Measurements from ENCODE around the gene MACROD1.
A peak's percentile ranks its signal among the peaks of the same experiment; 100 is the strongest.
"Not testable (repeated sequence)": the region's sequence is repeated elsewhere in the genome, so short reads cannot be mapped to it uniquely, and the experiment has no call there.

MACROD1 gene

DNA sequence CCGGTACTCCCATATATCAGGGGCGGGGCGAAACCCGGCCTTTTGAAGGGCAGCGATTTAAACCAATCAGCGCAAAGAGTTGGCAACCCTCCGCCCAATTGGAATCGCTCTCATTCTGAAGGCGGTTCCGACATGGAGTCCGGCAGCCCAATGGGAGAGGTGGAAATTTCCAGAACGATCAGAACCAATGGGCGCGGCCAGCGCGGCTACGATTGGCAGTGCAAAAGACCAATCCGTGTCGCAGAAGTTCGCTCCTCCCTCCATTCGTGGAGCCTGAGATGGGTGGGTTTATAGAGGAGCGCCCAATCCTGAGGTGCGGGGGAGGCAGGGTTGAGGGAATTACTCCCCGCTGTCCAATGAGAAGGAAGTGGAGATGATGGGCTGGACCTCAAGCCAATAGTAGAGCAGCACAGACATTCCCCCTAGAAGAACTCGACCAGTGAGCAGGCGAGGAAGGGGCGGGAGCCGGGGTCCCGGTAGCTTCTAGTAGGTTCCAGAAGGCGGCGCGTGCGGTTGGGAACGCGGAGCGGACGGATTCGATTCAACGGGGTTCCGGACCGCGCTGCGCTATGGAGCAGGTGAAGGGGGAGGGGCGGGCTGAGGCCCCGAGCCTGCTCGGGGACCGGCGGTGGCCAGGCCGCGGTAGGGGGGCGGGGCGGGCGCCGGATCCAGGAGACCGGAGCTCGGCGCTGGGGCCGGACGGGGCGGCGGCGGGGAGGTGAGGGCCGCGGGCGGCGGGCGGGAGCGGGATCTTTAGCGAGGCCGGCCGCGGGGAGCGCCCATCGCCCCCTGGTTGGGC lies 20.0 kb upstream of the MACROD1 start, which contains the start of gene STIP1:
TSS of gene STIP1 (plus strand) at position 479 of the 799 bp plus-strand sequence. CDS start at position 570, 91 bp downstream.
- DNase-seq (ENCODE audit: low spot score) = peak; percentile 100

DNA sequence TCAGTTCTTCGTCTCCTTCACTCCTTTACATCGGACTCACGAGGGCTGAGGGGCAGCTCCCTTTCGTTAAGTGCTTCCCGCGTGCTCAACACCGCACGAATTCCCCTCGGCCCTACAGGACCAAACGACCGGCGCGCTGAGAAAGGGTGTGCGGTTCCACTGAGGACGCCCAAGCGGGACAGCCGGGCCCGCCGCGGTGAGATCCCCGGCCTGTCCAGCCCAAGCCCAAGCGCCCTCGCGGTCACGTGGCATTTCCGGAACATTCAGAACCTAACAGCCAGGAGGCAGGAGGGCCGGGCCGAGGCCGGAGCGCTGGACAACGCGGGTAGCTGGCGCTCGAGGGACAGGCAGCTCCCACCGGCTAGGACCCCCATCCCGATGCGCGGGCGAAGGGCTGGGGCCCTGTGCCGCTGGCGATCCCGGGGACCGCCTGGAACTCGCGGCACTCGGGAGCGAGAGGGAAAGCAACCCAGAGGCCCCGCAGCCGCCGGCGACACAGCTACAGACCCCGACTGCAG lies 19.3 kb upstream of the MACROD1 start:
- peak; percentile 90 for DNase-seq (ENCODE audit: low spot score)

DNA sequence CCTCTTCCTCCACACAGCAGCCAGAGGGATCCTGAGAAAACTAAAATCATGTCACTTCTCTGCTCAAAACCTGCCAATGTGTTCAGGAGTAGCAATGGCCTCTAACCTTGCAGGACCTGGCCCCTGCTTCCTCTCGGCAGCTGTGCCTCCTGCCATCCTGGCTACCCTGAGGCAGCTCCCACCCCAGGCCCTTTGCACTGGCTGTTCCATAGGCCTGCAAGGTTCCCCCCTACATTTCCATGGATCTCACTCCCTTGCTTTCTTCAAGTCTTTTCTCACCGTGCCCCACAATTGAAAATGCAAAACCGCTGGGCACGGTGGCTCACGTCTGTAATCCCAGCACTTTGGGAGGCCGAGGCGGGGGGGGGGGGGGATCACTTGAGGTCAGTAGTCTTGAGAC lies 18.0 kb upstream of the MACROD1 start:
- DNase-seq (ENCODE audit: low spot score) = no peak

DNA sequence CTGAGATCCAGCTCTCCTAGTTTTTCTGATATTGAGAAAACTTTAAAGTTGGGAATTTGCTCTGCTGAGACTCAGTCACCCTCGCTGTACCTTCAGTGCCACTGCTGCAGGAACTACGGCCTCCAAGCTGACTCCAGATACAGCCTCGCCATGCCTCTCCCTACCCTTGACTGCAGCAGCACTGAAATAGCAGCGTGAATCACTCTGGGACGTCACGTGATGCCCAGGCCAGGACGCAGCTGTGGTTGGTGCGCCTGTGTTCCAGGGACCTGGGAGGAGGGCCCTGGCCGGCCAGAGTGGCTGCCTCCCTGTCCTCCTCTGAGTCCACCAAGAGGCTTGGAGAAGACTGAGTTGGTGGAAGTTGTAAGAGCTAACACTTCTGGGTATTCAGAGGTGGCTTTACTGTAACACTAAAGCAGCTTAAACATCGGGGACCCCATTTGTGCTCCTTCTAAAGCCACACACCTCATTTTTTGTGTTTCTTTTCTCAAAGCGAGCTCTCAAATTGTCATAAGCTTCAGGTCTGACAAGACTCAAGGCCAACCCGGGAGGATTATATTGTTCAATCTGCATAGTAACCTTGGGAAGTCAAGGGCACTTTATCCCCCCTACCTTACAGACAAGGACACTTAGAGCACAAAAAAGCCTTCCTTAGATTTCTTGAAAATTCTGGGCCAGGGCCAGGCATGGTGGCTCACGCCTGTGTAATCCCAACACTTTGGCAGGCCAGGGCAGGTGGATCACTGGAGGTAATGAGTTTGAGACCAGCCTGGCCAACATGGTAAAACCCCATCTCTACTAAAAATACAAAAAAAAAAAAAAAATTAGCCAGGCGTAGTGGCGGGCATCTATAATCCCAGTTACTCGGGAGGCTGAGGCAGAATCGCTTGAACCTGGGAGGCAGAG lies 15.8 kb upstream of the MACROD1 start:
- peak; percentile 98 for DNase-seq (ENCODE audit: low spot score)

DNA sequence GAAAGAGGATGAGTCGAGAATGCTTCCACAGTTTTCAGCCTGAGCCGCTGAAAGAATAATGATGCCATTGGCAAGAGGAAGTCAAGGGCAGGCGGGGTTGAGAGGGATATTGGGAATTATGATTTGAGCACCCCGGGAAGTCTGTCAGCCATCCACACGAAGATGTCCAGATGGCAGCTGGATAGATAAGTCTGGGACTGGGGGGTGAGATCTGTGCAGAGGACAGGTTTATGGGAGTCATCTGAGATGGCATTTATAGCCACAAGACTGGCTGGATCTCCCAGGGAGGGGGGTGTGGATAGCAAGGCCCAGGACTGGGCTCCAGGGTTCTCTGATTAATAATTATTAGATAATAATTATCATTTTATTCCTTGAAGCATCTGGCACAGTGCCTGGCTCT lies 15.0 kb upstream of the MACROD1 start:
- DNase-seq (ENCODE audit: low spot score) = no peak

DNA sequence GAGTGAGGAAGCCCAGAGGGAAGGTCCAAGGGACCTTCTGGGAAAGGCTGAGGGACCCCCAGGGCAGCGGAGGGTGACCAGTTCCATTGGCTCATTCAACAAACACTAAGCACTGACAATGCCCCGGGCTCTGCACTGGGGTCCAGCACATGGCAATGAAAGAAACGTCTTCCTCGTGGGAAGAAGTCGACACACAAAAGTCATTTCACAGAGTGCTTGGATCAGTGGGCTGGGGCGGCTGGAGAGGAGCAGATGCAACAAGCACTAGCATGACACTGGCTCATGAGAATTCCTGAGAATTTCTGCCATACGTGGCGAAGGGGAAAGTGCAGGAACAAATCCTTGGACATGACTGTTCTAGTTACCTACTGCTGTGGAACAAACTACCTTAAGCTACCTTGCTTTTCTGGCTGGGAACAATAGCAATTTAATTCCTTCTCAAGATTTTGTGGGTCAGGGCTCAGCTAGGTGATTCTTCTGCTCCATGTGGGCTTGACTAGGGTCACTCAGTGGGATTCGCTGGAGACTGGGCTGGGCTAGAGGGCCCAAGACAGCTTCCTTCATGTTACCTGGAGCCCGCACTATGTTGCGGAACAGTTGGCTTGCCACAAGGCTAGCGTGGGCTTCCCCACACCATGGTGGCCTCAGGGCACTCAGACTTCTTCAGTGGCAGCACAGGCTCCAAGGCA lies 13.2 kb upstream of the MACROD1 start:
- DNase-seq (ENCODE audit: low spot score) = no peak

DNA sequence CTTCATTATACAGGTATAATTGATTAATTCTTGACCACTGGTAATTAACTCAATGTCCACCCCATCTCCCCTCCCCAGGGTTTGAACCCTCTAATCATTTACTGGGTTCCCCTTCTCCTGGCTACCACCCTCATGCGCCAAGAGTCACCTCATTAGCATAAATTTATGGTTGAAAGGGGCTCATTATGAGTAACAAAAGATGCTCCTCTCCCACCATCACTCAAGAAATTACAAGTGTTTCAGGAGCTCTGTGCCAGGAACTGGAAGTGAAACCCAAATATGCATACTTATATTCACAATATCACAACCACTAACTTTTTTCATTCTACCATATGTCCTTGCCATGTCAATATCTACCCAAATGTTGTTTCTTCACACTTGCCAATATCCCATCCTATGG lies 12.3 kb upstream of the MACROD1 start:
- no peak for DNase-seq (ENCODE audit: low spot score)

DNA sequence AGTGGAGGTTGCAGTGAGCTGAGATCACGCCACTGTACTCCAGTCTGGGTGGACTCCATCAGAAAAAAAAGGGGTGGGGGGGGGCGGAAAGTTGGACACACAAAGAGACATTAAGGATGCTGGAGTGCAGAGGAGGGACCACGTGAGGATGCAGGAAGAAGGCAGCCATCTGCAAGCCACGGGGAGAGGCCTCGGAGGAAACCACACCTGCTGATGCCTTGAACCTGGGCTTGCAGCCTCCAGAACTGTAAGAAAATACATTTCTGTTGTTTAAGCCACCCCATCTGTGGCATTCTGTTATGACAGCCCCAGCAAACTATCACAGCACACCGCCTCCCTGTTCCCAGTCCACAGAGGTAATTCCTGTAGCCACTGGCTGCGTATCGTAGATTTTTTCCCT lies 10.8 kb upstream of the MACROD1 start:
- DNase-seq (ENCODE audit: low spot score) = no peak

DNA sequence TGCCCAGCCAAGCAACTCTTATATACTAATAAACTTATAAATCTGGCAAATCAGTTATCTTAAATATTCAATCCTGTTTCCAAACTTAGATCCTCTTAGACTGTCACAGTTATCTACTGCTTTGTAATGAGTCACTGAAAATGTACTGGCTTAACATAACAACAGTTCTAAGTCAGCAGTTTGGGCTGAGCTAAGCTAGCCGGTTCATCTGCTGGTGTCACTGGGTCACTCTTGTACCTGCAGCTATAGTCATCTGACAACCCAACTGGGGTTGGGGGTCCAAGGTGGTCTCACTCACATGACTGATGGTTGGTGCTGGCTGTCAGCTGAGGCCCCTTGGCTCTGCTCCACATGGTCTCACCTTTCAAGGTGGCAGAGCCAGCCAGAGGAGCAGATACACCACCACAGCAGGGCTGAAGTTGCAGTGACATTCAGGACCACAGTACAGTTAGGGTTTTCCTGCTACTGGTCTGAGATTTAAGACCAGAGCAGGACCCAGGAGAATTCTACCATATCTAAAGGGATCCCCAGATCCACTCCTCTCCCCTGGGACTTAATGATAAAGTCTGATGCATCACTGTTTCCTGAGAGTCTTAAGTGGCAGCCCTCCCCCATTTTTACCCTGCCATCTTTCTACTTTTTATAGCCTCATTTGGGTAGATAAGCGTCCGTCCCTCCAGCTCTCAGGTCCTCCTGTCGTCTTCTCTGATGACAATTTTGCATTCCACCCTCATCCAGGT lies 7.9 kb upstream of the MACROD1 start:
- no peak for DNase-seq (ENCODE audit: low spot score)

DNA sequence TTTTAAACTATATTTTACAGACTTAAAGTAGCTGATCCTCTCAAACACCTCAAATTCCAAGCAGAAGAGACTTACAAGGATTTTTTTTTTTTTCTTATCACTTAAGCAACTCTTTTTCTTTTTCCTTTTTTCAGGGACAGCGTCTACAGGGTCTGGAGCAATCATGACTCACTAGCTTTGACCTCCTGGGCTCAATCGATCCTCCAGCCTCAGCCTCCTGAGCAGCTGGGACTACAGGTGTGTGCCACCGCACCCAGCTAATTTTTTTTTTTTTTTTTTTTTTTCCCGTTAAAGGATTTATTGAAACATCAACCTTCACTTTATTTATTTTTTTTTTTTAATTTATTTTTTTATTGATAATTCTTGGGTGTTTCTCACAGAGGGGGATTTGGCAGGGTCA lies 4.5 kb upstream of the MACROD1 start:
- no peak for DNase-seq (ENCODE audit: low spot score)

DNA sequence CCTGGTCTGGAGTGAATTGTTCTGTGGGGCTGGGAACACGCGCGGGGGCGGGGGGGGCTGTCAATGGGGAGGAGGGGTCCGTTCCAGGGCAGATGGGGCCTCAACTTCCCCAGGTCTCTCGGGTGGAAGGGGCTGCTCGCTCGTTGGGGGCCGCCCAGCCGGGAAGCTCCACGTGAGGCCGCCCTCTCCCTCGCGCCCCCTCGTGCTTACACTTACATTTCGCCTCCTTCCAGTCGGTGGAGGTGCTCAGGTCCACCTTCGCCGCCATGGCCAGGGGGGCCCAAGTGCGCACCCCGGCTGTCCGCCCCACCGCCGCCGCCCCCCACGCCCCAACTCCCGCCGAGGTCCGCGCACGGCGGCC lies 452 bp downstream of the MACROD1 start:
- no peak for DNase-seq (ENCODE audit: low spot score)

DNA sequence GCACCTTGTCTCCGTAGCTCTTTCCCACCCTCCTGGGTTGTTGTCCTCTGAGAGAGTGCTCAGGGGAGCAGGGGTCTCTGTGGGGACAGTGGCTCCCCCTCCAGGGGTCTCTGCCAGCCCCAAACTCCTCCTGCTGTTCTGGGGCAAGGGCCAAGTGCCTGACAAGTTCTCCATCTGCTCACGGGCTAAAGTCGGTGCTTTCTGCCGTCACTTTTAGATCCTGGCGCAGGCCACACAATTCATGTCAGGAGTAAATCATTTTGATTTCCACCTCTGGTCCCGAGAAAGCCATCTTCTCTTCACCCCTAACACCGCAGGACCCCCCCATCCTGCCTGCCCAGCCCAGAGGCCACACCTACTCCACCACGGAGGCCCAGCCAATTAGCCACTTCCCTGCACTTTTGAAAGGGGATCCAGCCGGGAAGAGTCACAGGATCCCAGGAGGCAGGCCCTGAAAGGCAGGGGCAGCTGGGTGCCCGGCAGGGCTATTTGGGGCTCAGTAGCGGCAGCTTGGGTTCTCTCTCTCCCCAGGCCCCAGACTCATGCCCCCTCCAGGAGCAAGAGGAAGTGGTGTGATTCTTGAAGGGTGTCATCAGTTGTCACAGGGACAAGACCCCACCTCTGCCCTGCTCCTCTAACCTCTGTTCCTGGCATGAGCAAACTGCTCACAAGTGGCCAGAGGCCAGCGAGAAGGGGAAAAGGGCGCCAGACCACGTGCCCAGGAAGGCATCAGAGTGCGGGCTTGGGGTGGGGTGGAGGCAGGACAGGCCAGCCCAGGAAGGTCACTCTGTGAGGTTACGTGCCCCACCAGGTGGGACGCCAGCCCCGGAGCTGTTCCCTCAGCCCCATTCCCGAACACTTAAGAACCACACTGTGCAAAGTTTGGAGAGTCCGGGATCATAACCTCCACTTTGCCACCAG lies 1.3 kb downstream of the MACROD1 start:
- no peak for DNase-seq (ENCODE audit: low spot score)

DNA sequence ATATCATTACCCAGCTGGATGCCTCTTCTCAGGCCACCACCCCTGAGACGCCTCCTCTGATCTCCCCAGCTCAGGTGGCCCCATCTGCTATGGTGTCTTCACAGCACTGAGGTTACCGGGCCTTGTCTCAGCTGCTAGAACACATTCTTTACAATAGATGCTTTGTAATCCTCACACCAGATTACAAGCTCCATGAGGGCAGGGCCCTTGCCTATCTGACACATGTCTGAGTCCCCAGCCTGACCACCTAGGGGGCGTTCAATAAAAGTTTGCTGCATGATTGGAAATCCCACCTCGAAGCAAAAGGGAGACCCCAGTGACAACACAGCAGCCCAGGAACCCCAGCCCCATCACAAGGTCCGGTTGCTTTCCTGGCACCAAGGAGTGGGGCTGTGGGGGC lies 2.0 kb downstream of the MACROD1 start:
- DNase-seq (ENCODE audit: low spot score) = no peak

DNA sequence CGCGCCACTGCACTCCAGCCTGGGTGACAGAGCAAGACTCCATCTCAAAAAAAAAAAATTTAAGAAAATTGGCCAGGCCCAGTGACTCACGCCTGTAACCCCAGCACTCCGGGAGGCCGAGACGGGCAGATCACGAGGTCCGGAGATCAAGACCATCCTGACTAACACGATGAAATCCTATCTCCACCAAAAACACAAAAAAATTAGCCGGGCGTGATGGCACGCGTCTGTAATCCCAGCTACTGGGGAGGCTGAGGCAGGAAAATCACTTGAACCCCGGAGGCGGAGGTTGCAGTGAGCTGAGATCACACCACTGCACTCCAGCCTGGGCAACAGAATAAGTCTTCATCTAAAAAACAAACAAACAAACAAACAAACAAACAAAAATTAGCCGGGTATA lies 3.1 kb downstream of the MACROD1 start:
- DNase-seq (ENCODE audit: low spot score) = not testable (repeated sequence)

DNA sequence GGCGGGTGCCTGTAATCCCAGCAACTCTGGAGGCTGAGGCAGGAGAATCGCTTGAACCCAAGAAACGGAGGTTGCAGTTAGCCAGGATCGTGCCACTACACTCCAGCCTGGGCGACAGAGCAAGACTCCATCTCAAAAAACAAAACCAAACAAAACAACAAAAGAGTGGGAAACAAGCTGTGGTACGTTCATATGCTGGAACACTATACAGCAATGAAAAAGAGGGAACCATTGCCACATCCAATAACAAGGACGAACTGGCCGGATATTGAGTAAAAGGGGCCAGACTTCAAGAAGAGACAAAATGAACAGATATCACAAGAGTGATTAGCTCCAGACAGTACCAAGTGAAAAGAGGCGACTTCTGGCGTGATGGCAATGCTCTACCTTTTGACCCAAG lies 4.9 kb downstream of the MACROD1 start:
- no peak for DNase-seq (ENCODE audit: low spot score)

DNA sequence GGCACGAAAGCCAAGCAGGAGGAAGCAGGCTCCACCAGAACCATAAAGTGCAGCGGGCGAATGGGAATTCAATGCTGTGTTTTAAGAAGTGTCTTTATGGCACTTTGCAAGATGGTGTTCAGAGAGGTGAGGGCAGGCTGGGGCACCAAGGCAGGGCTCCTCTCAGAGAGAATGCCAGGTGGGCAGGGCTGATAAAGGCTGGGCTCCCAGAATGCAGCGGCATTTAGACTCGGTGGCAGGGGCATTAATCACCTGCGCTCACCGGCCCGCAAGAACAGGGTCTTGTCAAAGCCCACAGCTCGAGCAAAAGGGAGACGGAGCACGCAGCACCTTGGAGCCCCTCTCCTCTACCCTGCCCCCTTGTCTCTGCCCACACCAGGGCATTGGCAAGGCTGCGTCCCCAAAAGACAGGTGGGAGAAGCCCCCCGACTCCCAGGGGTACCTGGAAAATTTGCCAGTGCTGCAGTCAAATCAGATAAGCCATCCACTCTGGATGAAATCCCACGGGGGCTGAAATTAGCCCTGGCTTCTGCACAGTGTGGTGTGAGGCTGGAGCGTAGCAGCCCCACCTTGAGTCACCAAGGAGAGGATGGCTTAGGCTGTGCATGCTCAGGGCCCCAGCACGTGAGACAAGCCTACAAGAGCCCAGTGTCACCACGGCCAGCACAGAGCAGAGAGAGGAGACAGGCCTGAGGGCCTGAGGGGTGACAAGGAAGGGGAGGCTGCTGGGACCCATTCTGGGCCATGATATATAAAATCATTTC lies 8.1 kb downstream of the MACROD1 start:
- no peak for DNase-seq (ENCODE audit: low spot score)

DNA sequence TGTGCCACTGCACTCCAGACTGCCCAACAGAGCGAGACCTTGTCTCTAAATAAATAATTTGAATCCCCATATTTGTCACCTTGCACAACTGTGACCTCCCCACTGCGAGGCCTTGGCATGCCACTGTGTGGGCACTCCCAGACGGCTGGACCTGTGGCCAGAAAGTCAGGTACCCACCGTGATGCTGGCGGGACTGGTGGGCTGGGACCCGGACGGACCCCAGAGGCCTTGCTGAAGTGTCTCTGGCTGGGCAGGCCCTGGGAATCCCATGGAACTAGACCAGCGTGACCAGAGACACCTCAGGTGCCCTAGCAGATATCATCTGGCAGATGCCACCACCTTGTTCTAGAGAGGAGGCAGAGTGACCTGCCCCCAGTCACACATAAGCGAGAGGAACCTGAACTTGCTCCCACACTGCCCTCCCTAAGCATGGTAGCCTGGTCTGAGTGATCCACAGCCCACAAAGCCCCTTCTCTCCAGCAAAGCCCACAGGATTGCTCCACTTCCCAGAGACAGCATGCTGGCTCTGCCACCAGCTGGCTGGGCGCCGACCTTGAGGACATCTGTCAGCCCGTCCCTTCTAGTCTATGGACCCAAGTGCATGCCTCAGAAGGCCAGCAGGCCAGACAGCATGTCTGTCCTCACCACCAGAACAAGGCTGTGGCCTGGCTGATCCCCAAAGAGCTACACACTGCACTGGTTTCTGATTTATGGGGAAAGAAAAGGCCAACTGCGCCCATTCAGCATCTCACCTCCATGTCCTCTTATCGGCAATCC lies 9.5 kb downstream of the MACROD1 start:
- DNase-seq (ENCODE audit: low spot score) = peak; percentile 72

DNA sequence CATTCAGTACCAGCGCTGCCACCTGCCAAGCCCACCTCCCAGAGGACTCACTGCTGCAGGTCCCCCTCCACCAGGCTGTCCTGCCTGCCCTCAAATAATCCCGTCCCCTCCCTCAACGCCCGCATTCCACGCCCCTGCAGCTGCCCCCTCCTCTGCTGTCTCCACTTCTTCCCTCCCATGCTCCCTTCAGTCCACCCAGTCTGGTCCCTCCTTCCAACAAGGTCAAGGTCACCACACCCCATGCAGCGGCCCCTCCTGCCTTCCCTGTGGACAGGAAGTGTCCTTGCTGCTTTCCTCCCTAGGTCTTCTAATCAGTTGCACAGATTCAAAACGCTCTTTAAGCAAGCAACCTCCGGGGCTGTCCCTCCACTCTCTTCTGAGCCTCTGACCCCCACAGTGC lies 12.1 kb downstream of the MACROD1 start:
- DNase-seq (ENCODE audit: low spot score) = no peak

Data from Ammon's horn (tissue), 1 donor.